GM23338 (cell line): ENCODE measurements around the gene RGL1. TPM values are rescaled to one million over a fixed set of nuclear protein-coding genes. Genes with fewer than 3 reads are reported as not detected.

Experiments
- ATAC-seq: fragments of 200-7000 bp; cut with Tn5 transposase; 3 replicates; pipeline ENCODE4 v1.9.1; 2020
- DNase-seq: peaks from one replicate; pipeline ENCODE4 v3.0.0-alpha.2; 2015; ENCODE audit warnings: low spot score
- H2AFZ ChIP-seq: fragments of 200-600 bp; sonication (generic); 2 replicates; pipeline ENCODE4 v1.8.0; 2016; ENCODE audit warnings: antibody characterized with exemption, mild to moderate bottlenecking, moderate library complexity
- H3F3A ChIP-seq: fragments of 200-600 bp; sonication (generic); replicated peaks from 2 replicates; pipeline ENCODE4 v1.8.0; 2017; ENCODE audit warnings: antibody characterized with exemption, mixed run types, low read depth
- H3K27ac ChIP-seq: fragments of 200-600 bp; sonication (generic); 2 replicates; pipeline ENCODE4 v1.6.1; 2016; ENCODE audit warnings: low read depth
- H3K27me3 ChIP-seq: fragments of 200-600 bp; sonication (generic); 2 replicates; pipeline ENCODE4 v1.8.0; 2016; ENCODE audit warnings: mild to moderate bottlenecking, mixed run types, moderate library complexity; ENCODE audit not compliant: insufficient read depth
- H3K36me3 ChIP-seq: fragments of 200-600 bp; sonication (generic); 2 replicates; pipeline ENCODE4 v1.8.0; 2016; ENCODE audit warnings: mild to moderate bottlenecking; ENCODE audit not compliant: insufficient read depth
- H3K4me1 ChIP-seq: fragments of 200-600 bp; sonication (generic); 2 replicates; pipeline ENCODE4 v1.8.0; 2016; ENCODE audit warnings: mild to moderate bottlenecking, moderate library complexity; ENCODE audit not compliant: insufficient read depth
- H3K4me2 ChIP-seq: fragments of 200-600 bp; sonication (generic); 2 replicates; pipeline ENCODE4 v1.7.1; 2017; ENCODE audit warnings: mixed run types
- H3K4me3 ChIP-seq: fragments of 200-600 bp; sonication (generic); 2 replicates; pipeline ENCODE4 v1.6.1; 2016; ENCODE audit warnings: mixed run types
- H3K79me2 ChIP-seq: fragments of 200-600 bp; sonication (generic); replicated peaks from 2 replicates; pipeline ENCODE4 v1.8.0; 2017; ENCODE audit warnings: mild to moderate bottlenecking; ENCODE audit not compliant: insufficient read depth
- H3K9me2 ChIP-seq: fragments of 200-600 bp; sonication (generic); 2 replicates; pipeline ENCODE4 v1.8.0; 2017; ENCODE audit not compliant: insufficient read depth
- H4K20me1 ChIP-seq: fragments of 200-600 bp; sonication (generic); replicated peaks from 2 replicates; pipeline ENCODE4 v1.8.0; 2017; ENCODE audit warnings: mild to moderate bottlenecking; ENCODE audit not compliant: insufficient read depth
- H3K27ac Mint-ChIP-seq: 2 replicates; pipeline ENCODE4 v1.8.0; 2020; ENCODE audit warnings: inconsistent platforms, mild to moderate bottlenecking, moderate library complexity, mixed read lengths
- H3K27me3 Mint-ChIP-seq: 3 replicates; pipeline ENCODE4 v1.8.0; 2022; ENCODE audit warnings: low read depth, mild to moderate bottlenecking, moderate library complexity, mixed read lengths, inconsistent platforms; ENCODE audit not compliant: insufficient read depth, poor library complexity
- H3K36me3 Mint-ChIP-seq: 3 replicates; pipeline ENCODE4 v1.8.0; 2021; ENCODE audit warnings: low read depth, mild to moderate bottlenecking, inconsistent platforms, moderate library complexity, mixed read lengths
- H3K4me1 Mint-ChIP-seq: 3 replicates; pipeline ENCODE4 v1.8.0; 2020; ENCODE audit warnings: mild to moderate bottlenecking, inconsistent platforms, mixed read lengths
- H3K4me3 Mint-ChIP-seq: 3 replicates; pipeline ENCODE4 v1.8.0; 2021; ENCODE audit warnings: moderate library complexity, mild to moderate bottlenecking, inconsistent platforms, mixed read lengths
- H3K9me3 Mint-ChIP-seq: 3 replicates; pipeline ENCODE4 v1.8.0; 2020; ENCODE audit warnings: moderate library complexity, mild to moderate bottlenecking, inconsistent platforms, mixed read lengths
- CREB1 ChIP-seq: fragments of 250-450 bp; sonication (Bioruptor Pico); IDR thresholded peaks from 2 replicates; pipeline ENCODE4 v1.5.0; 2020; ENCODE audit warnings: low read depth, mild to moderate bottlenecking, moderate library complexity
- EZH2 ChIP-seq: fragments of 200-600 bp; sonication (generic); IDR thresholded peaks from one replicate; pipeline ENCODE4 v1.8.0; 2017; ENCODE audit warnings: antibody characterized with exemption, mild to moderate bottlenecking, low read depth; ENCODE audit not compliant: unreplicated experiment
- EZH2phosphoT487 ChIP-seq: fragments of 200-600 bp; sonication (generic); IDR thresholded peaks from one replicate; pipeline ENCODE4 v1.8.1; 2018; ENCODE audit warnings: antibody characterized with exemption; ENCODE audit not compliant: unreplicated experiment
- JUNB ChIP-seq: IDR thresholded peaks from one replicate; pipeline ENCODE4 v1.6.1; 2016; ENCODE audit warnings: antibody characterized with exemption; ENCODE audit not compliant: unreplicated experiment
- NANOG ChIP-seq: IDR thresholded peaks from 2 replicates; pipeline ENCODE4 v1.6.1; 2016; ENCODE audit warnings: antibody characterized with exemption, borderline replicate concordance
- POLR2AphosphoS5 ChIP-seq: IDR thresholded peaks from 2 replicates; pipeline ENCODE4 v1.6.1; 2016; ENCODE audit warnings: antibody characterized with exemption, low read depth
- ZNF114 ChIP-seq: fragments of 250-450 bp; sonication (Bioruptor Pico); IDR thresholded peaks from 2 replicates; pipeline ENCODE4 v1.5.0; 2020; ENCODE audit warnings: mild to moderate bottlenecking, moderate library complexity
- ZNF331 ChIP-seq: fragments of 250-450 bp; sonication (Bioruptor Pico); IDR thresholded peaks from 2 replicates; pipeline ENCODE4 v1.5.0; 2020; ENCODE audit warnings: low read depth, mild to moderate bottlenecking, moderate library complexity
- polyA plus RNA-seq: library from polyadenylated mRNA; unstranded; fragments of >200 nt; fragmentation: Nextera tagmentation; extraction: Ambion mirVana; gene quantifications from 2 replicates; pipeline ENCODE4 v1.2.1, GENCODE V29; 2016
- total RNA-seq: library from RNA; depleted of rRNA; stranded (reverse); fragments of >200 nt; shearing (Covaris generic); gene quantifications from 2 replicates; pipeline ENCODE4 v1.2.3, GENCODE V29; 2014
- TF ChIP-seq, protein P1 (sequence below): IDR thresholded peaks from one replicate; pipeline ENCODE4 v1.6.1; 2018; ENCODE audit warnings: antibody characterized with exemption; ENCODE audit not compliant: unreplicated experiment
- TF ChIP-seq, protein P2 (sequence below): IDR thresholded peaks from 2 replicates; pipeline ENCODE4 v1.6.1; 2016; ENCODE audit warnings: antibody characterized with exemption
- TF ChIP-seq, protein P3 (sequence below), 2 experiments: fragments of 200-600 bp in 1 of 2; sonication (generic) in 1 of 2; conservative IDR thresholded peaks; 2 replicates each; pipeline versions ENCODE4 v1.5.1 to v1.6.1; 2016 to 2017; ENCODE audit warnings: antibody characterized with exemption in 2 of 2, low read depth in 2 of 2, mild to moderate bottlenecking in 2 of 2, moderate library complexity in 1 of 2
- TF ChIP-seq, protein P4 (sequence below): fragments of 250-450 bp; sonication (Bioruptor Pico); IDR thresholded peaks from 2 replicates; pipeline ENCODE4 v1.5.0; 2020; ENCODE audit warnings: mild to moderate bottlenecking, moderate library complexity

RGL1 gene
- total and polyA plus RNA-seq, 2 experiments from 2014 or later = 0.91 to 2.6 TPM

GRCh38 chr1:183836598-183836997, 31.7 kb downstream of the RGL1 start (continued):
- TF ChIP-seq EZH2phosphoT487 (no peak), ZNF114 (CRISPR knock-in tag) (no peak), CREB1 (CRISPR knock-in tag) (no peak), EZH2 (no peak), ZNF331 (no peak)
- TF ChIP-seq, protein P1, sequence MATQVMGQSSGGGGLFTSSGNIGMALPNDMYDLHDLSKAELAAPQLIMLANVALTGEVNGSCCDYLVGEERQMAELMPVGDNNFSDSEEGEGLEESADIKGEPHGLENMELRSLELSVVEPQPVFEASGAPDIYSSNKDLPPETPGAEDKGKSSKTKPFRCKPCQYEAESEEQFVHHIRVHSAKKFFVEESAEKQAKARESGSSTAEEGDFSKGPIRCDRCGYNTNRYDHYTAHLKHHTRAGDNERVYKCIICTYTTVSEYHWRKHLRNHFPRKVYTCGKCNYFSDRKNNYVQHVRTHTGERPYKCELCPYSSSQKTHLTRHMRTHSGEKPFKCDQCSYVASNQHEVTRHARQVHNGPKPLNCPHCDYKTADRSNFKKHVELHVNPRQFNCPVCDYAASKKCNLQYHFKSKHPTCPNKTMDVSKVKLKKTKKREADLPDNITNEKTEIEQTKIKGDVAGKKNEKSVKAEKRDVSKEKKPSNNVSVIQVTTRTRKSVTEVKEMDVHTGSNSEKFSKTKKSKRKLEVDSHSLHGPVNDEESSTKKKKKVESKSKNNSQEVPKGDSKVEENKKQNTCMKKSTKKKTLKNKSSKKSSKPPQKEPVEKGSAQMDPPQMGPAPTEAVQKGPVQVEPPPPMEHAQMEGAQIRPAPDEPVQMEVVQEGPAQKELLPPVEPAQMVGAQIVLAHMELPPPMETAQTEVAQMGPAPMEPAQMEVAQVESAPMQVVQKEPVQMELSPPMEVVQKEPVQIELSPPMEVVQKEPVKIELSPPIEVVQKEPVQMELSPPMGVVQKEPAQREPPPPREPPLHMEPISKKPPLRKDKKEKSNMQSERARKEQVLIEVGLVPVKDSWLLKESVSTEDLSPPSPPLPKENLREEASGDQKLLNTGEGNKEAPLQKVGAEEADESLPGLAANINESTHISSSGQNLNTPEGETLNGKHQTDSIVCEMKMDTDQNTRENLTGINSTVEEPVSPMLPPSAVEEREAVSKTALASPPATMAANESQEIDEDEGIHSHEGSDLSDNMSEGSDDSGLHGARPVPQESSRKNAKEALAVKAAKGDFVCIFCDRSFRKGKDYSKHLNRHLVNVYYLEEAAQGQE = no peak
- TF ChIP-seq, protein P2, sequence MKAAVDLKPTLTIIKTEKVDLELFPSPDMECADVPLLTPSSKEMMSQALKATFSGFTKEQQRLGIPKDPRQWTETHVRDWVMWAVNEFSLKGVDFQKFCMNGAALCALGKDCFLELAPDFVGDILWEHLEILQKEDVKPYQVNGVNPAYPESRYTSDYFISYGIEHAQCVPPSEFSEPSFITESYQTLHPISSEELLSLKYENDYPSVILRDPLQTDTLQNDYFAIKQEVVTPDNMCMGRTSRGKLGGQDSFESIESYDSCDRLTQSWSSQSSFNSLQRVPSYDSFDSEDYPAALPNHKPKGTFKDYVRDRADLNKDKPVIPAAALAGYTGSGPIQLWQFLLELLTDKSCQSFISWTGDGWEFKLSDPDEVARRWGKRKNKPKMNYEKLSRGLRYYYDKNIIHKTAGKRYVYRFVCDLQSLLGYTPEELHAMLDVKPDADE = no peak

DNA sequence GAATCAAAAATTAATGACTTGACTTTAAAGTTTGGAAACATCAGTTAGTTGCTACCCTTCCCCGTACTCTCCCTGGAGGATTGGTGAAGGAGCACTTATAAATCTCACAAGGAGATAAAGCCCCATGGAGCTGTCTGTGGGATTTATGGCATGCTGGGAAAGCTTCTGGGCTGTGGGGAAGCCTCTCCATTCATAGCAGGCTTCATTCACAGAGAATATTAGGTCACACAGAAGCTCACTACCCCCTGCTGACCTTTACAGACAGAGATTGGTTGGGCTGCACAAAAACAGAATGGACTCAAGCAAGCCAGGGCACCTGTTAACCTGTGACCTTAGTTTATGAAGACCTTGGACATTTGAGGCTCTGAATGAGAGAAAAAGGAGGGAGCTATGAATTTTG, 32.1 kb downstream of the RGL1 start:
- Histone ChIP-seq H3K4me1 (no peaks in the 10 kb centered on the region), H3K4me3 (no peak overlapping the region), H4K20me1 (no peaks in the 10 kb centered on the region), H3F3A (no peaks in the 10 kb centered on the region), H3K79me2 (no peaks in the 10 kb centered on the region), H3K36me3 (no peaks in the 10 kb centered on the region), H3K27ac (no peak overlapping the region), H3K27me3 (no peaks in the 10 kb centered on the region), H3K9me2 (no peaks in the 10 kb centered on the region), H2AFZ (no peak overlapping the region), H3K4me2 (no peak overlapping the region)
- no peaks in the 10 kb centered on the region for H3K9me3 Mint-ChIP-seq
- ATAC-seq (no peak), DNase-seq (no peak)
- H3K36me3 Mint-ChIP-seq = no peaks in the 10 kb centered on the region
- no peak overlapping the region for H3K27ac Mint-ChIP-seq
- peaks cover 1% of the 10 kb centered on the region for H3K27me3 Mint-ChIP-seq
- H3K4me3 Mint-ChIP-seq = no peak overlapping the region
- peaks cover 7% of the 10 kb centered on the region; the same call in 2 of the 3 replicates for H3K4me1 Mint-ChIP-seq
- TF ChIP-seq, protein P3, sequence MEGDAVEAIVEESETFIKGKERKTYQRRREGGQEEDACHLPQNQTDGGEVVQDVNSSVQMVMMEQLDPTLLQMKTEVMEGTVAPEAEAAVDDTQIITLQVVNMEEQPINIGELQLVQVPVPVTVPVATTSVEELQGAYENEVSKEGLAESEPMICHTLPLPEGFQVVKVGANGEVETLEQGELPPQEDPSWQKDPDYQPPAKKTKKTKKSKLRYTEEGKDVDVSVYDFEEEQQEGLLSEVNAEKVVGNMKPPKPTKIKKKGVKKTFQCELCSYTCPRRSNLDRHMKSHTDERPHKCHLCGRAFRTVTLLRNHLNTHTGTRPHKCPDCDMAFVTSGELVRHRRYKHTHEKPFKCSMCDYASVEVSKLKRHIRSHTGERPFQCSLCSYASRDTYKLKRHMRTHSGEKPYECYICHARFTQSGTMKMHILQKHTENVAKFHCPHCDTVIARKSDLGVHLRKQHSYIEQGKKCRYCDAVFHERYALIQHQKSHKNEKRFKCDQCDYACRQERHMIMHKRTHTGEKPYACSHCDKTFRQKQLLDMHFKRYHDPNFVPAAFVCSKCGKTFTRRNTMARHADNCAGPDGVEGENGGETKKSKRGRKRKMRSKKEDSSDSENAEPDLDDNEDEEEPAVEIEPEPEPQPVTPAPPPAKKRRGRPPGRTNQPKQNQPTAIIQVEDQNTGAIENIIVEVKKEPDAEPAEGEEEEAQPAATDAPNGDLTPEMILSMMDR (conservative IDR thresholded peaks at IDR 0.05; ENCODE audit: low read depth in 2 of 2) = no peak
- TF ChIP-seq, protein P4, sequence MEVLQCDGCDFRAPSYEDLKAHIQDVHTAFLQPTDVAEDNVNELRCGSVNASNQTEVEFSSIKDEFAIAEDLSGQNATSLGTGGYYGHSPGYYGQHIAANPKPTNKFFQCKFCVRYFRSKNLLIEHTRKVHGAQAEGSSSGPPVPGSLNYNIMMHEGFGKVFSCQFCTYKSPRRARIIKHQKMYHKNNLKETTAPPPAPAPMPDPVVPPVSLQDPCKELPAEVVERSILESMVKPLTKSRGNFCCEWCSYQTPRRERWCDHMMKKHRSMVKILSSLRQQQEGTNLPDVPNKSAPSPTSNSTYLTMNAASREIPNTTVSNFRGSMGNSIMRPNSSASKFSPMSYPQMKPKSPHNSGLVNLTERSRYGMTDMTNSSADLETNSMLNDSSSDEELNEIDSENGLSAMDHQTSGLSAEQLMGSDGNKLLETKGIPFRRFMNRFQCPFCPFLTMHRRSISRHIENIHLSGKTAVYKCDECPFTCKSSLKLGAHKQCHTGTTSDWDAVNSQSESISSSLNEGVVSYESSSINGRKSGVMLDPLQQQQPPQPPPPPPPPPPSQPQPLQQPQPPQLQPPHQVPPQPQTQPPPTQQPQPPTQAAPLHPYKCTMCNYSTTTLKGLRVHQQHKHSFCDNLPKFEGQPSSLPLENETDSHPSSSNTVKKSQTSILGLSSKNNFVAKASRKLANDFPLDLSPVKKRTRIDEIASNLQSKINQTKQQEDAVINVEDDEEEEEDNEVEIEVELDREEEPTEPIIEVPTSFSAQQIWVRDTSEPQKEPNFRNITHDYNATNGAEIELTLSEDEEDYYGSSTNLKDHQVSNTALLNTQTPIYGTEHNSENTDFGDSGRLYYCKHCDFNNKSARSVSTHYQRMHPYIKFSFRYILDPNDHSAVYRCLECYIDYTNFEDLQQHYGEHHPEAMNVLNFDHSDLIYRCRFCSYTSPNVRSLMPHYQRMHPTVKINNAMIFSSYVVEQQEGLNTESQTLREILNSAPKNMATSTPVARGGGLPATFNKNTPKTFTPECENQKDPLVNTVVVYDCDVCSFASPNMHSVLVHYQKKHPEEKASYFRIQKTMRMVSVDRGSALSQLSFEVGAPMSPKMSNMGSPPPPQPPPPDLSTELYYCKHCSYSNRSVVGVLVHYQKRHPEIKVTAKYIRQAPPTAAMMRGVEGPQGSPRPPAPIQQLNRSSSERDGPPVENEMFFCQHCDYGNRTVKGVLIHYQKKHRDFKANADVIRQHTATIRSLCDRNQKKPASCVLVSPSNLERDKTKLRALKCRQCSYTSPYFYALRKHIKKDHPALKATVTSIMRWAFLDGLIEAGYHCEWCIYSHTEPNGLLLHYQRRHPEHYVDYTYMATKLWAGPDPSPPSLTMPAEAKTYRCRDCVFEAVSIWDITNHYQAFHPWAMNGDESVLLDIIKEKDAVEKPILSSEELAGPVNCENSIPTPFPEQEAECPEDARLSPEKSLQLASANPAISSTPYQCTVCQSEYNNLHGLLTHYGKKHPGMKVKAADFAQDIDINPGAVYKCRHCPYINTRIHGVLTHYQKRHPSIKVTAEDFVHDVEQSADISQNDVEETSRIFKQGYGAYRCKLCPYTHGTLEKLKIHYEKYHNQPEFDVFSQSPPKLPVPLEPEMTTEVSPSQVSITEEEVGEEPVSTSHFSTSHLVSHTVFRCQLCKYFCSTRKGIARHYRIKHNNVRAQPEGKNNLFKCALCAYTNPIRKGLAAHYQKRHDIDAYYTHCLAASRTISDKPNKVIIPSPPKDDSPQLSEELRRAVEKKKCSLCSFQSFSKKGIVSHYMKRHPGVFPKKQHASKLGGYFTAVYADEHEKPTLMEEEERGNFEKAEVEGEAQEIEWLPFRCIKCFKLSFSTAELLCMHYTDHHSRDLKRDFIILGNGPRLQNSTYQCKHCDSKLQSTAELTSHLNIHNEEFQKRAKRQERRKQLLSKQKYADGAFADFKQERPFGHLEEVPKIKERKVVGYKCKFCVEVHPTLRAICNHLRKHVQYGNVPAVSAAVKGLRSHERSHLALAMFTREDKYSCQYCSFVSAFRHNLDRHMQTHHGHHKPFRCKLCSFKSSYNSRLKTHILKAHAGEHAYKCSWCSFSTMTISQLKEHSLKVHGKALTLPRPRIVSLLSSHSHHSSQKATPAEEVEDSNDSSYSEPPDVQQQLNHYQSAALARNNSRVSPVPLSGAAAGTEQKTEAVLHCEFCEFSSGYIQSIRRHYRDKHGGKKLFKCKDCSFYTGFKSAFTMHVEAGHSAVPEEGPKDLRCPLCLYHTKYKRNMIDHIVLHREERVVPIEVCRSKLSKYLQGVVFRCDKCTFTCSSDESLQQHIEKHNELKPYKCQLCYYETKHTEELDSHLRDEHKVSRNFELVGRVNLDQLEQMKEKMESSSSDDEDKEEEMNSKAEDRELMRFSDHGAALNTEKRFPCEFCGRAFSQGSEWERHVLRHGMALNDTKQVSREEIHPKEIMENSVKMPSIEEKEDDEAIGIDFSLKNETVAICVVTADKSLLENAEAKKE (CRISPR knock-in tag) = no peak
- TF ChIP-seq NANOG = no peak
- TF ChIP-seq POLR2AphosphoS5 = no peak
- TF ChIP-seq, protein P2 = no peak
- no peak for TF ChIP-seq EZH2
- no peak for TF ChIP-seq JUNB
- TF ChIP-seq EZH2phosphoT487 = no peak
